Kidney epithelial cell (primary cell): ENCODE data around the gene FXR1. TPM values are rescaled to one million over a fixed set of nuclear protein-coding genes. Genes with fewer than 3 reads are reported as not detected.
"Not testable (repeated sequence)": the region's sequence is repeated elsewhere in the genome, so short reads cannot be mapped to it uniquely, and the experiment has no call there.

Experiments
- DNase-seq: peaks from one replicate; pipeline ENCODE4 v3.0.0-alpha.2; 2010; ENCODE audit warnings: low read depth
- H3K27me3 ChIP-seq: 2 replicates; pipeline ENCODE4 v1.6.0; 2011; ENCODE audit warnings: low read length; ENCODE audit not compliant: control insufficient read depth, insufficient read depth
- H3K36me3 ChIP-seq: 2 replicates; pipeline ENCODE4 v1.5.1; 2011; ENCODE audit warnings: low read length; ENCODE audit not compliant: control insufficient read depth, insufficient read depth
- H3K4me3 ChIP-seq: 2 replicates; pipeline ENCODE4 v1.5.1; 2011; ENCODE audit warnings: low read depth, mild to moderate bottlenecking, control low read depth, low read length
- total RNA-seq: library from RNA; depleted of rRNA; stranded (reverse); fragments of >200 nt; gene quantifications from 2 replicates; pipeline ENCODE4 v1.2.3, GENCODE V29; 2015
- TF ChIP-seq, protein P1 (sequence below): IDR thresholded peaks from 2 replicates; pipeline ENCODE4 v1.5.1; 2011; ENCODE audit warnings: mild to moderate bottlenecking, moderate library complexity, low read length, control low read depth, inconsistent platforms; ENCODE audit not compliant: insufficient read depth, poor library complexity, severe bottlenecking

Gene FXR1
- total RNA-seq, 1 donor from 2014 or later, result 123 TPM

DNA sequence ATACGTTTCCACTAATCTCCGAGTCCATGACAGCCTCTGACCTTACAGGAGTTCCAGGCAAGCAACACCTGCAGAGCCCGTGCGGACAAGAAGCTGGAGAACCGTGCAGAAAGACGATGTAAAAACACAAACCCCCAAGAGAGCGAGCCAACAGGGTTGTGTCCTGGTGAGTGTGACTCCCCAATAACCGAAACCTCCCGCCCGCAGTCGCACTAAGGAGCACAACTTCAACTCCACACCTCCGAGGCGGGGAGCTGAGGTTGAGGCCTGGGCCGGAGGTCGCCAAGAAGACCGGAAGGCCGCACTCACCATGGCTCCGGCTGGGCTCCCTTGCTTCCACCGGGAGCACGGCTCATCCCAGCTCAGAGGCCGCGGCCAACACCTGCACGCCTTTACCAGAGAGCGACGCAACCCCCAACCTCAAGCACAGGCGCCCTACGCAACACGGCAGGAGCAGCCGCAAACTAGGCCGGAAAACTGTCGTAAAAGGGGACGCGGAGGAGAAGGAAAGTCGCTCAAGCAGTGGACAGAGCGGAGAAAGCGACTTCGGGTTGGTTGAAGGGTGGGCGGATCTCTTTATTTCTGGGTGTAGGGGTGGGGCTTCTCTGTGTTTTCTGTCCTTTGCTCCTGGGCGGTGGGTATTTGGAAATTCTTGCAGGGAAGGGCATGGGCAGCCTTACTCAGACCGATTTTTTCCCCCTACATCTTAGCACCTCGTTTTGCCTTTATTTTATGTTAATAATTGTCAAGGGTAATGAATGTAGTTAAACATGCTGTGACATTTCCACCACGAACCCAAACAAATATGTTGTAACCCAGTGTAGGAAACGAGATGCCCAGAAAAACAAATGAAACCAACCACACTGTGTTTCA is 77.1 kb downstream of the FXR1 start, which contains the start of gene DNAJC19:
Gene DNAJC19 (minus strand): TSS at position 446 of the 873 bp plus-strand sequence. CDS start 134 bp downstream, at position 312.
- Histone ChIP-seq H3K4me3 (peak within 1 kb of the TSS; percentile 84), H3K27me3 (no peaks in the 10 kb centered on the region), H3K36me3 (no peaks in the 10 kb centered on the region)
- TF ChIP-seq, protein P1, sequence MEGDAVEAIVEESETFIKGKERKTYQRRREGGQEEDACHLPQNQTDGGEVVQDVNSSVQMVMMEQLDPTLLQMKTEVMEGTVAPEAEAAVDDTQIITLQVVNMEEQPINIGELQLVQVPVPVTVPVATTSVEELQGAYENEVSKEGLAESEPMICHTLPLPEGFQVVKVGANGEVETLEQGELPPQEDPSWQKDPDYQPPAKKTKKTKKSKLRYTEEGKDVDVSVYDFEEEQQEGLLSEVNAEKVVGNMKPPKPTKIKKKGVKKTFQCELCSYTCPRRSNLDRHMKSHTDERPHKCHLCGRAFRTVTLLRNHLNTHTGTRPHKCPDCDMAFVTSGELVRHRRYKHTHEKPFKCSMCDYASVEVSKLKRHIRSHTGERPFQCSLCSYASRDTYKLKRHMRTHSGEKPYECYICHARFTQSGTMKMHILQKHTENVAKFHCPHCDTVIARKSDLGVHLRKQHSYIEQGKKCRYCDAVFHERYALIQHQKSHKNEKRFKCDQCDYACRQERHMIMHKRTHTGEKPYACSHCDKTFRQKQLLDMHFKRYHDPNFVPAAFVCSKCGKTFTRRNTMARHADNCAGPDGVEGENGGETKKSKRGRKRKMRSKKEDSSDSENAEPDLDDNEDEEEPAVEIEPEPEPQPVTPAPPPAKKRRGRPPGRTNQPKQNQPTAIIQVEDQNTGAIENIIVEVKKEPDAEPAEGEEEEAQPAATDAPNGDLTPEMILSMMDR, result no peak
- peak; percentile 88 for DNase-seq

DNA sequence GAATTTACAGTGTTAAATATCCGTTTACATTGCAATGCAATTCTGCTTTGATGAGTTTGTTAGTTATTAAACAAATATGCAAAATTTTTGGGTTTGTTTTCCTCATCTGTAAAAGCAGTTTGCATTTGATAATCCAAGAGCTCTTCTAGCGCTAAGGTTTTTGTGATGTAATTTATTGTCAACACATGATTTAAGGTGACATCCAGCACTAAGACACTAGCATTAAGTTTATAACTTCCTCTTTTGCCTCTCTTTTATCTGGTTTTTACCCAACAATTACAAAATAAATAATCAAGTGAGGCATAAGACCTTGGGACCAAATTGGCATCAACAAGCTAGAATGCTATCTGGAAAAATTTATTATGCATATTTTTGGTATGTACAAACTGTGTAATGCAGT is 78.0 kb downstream of the FXR1 start:
- Histone ChIP-seq H3K27me3 (no peaks in the 10 kb centered on the region), H3K36me3 (no peaks in the 10 kb centered on the region), H3K4me3 (peak overlapping the region; percentile 84)
- no peak for DNase-seq
- TF ChIP-seq, protein P1, result no peak

DNA sequence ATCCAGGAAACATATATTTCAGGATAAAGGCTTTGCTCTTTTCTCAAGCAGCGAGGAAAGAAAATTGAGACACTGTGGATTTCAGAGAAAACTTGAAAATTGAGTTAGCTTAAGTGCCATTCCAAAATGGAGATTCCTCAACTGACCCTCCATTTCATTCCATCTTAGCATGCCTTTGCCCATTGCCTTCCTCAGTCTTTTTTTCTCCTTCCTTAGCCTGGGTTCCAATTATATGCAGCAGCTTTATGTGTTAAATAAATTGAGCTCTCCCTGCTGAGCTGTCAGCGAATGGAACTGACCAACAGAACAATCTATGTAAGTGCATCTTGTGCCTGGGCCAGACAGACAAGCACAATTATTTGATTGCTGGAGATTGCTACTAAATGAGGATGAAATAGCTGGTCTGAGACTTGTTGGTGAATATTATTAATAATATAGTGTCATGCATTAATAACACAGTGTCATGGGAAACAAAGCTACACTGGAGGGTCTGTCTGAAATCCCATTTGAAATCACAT is 84.0 kb downstream of the FXR1 start:
- H3K4me3 ChIP-seq, result no peak overlapping the region
- H3K27me3 ChIP-seq, result no peaks in the 10 kb centered on the region
- TF ChIP-seq, protein P1, result no peak
- DNase-seq, result no peak
- no peaks in the 10 kb centered on the region for H3K36me3 ChIP-seq

DNA sequence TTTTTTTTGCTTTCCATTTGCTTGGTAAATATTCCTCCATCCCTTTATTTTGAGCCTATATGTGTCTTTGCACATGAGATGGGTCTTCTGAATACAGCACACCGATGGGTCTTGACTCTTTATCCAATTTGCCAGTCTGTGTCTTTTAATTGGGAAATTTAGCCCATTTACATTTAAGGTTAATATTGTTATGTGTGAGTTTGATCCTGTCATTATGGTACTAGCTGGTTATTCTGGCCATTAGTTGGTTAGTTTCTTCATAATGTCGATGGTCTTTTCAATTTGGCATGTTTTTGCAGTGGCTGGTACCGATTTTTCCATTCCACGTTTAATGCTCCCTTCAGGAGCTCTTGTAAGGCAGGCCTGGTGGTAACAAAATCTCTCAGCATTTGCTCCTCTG is 89.9 kb downstream of the FXR1 start:
- DNase-seq, H3K4me3 ChIP-seq, H3K27me3 ChIP-seq, H3K36me3 ChIP-seq: not testable (repeated sequence)

DNA sequence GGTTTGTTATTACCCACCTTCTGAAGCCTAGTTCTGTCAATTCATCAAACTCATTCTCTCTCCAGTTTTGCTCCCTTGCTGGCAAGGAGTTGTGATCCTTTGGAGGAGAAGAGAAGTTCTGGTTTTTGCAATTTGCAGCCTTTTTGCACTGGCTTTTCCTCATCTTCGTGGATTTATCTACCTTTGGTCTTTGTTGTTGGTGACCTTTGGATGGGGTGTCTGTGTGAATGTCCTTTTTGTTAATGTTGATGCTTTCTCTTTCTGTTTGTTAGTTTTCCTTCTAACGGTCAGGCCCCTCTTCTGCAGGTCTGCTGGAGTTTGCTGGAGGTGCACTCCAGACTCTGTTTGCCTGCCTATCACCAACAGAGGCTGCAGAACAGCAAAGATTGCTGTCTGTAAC is 91.0 kb downstream of the FXR1 start:
- not testable (repeated sequence) for DNase-seq, H3K4me3 ChIP-seq, H3K36me3 ChIP-seq, H3K27me3 ChIP-seq

DNA sequence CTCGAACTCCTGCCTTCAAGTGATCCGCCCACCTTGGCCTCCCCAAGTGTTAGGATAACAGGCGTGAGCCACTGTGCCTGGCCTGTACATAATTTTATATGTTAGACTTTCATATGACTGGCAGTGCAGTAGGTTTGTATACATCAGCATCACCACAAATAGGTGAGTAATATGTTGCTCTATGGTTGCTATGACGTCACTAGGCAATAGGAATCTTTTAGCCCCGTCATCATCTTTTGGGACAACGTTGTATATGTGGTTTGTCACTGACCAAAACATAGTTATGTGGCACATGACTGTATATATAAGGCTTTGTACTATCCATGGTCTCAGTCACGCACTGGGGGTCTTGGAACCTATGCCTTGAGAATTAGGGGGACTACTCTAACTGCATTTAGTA is 94.1 kb downstream of the FXR1 start:
- no peaks in the 10 kb centered on the region for H3K27me3 ChIP-seq
- TF ChIP-seq, protein P1, result no peak
- H3K36me3 ChIP-seq, result no peaks in the 10 kb centered on the region
- DNase-seq, result no peak
- no peak overlapping the region for H3K4me3 ChIP-seq
